HG03378 (cell line): ENCODE results near the gene CEP104.

Source experiments
- ATAC-seq: cut with Tn5 transposase; IDR thresholded peaks from one replicate; pipeline ENCODE4 v1.9.1; 2021; ENCODE audit warnings: mild to moderate bottlenecking, moderate library complexity; ENCODE audit not compliant: unreplicated experiment

Gene CEP104

GRCh38 chr1:3894626-3895278 is 37.7 kb upstream of the CEP104 start:
- no peak for ATAC-seq

- no peak for ATAC-seq
Observed at GRCh38 chr1:3893190-3893589, 36.2 kb upstream of the CEP104 start.

- ATAC-seq: no peak
Observed at GRCh38 chr1:3892748-3893147, 35.7 kb upstream of the CEP104 start.

GRCh38 chr1:3891329-3891865 is 34.4 kb upstream of the CEP104 start:
- ATAC-seq: no peak

GRCh38 chr1:3890389-3891328 is 33.6 kb upstream of the CEP104 start:
- ATAC-seq: no peak

GRCh38 chr1:3889936-3890335 is 32.9 kb upstream of the CEP104 start:
- no peak for ATAC-seq

- ATAC-seq: no peak
Observed at GRCh38 chr1:3888301-3888700, 31.3 kb upstream of the CEP104 start.

GRCh38 chr1:3886691-3887090 is 29.7 kb upstream of the CEP104 start:
- no peak for ATAC-seq

GRCh38 chr1:3886106-3886670 is 29.2 kb upstream of the CEP104 start:
- no peak for ATAC-seq

GRCh38 chr1:3885611-3886010 is 28.6 kb upstream of the CEP104 start:
- no peak for ATAC-seq

GRCh38 chr1:3884966-3885365 is 28.0 kb upstream of the CEP104 start:
- ATAC-seq: no peak

GRCh38 chr1:3883194-3883925 is 26.3 kb upstream of the CEP104 start:
- no peak for ATAC-seq

- ATAC-seq: no peak
Observed at GRCh38 chr1:3881193-3881480, 24.1 kb upstream of the CEP104 start.

GRCh38 chr1:3880429-3881192 is 23.6 kb upstream of the CEP104 start:
- ATAC-seq: no peak

GRCh38 chr1:3879787-3880428 is 22.9 kb upstream of the CEP104 start:
- ATAC-seq: no peak

- ATAC-seq: no peak
Observed at GRCh38 chr1:3879099-3879498, 22.1 kb upstream of the CEP104 start.

GRCh38 chr1:3876716-3877115 is 19.7 kb upstream of the CEP104 start:
- ATAC-seq: no peak

GRCh38 chr1:3874736-3875135 is 17.7 kb upstream of the CEP104 start:
- ATAC-seq: no peak

GRCh38 chr1:3872546-3872945 is 15.5 kb upstream of the CEP104 start:
- no peak for ATAC-seq

GRCh38 chr1:3871451-3871805 is 14.4 kb upstream of the CEP104 start:
- ATAC-seq: no peak
